ENCODE measurements around the gene MAVS. TPM values are rescaled to one million over a fixed set of nuclear protein-coding genes. Genes with fewer than 3 reads are reported as not detected.

Gene MAVS
- total and polyA plus RNA-seq, 9 of the 15 experiments (the other 6 are each of a cell fraction or from before 2014, with no cell fraction given): 1.6 to 22.0 (median 11.3) TPM

GRCh38 chr20:3909952-3910366 lies 63.3 kb downstream of the MAVS start (continued):
- TF ChIP-seq ZNF717 (CRISPR knock-in tag; IDR thresholded peaks at IDR 0.05): no peak
- TF ChIP-seq ZC3H4 (CRISPR knock-in tag; IDR thresholded peaks at IDR 0.05; ENCODE audit: borderline replicate concordance): no peak
- TF ChIP-seq ZBTB1 (CRISPR knock-in tag; IDR thresholded peaks at IDR 0.05; ENCODE audit: borderline replicate concordance, low read depth): no peak
- TF ChIP-seq KAT2B (IDR thresholded peaks at IDR 0.05; ENCODE audit: low read depth, low read length): no peak
- no peak for TF ChIP-seq NFIX (CRISPR knock-in tag; IDR thresholded peaks at IDR 0.05; ENCODE audit: low read depth)
- no peak for TF ChIP-seq GATAD2A (IDR thresholded peaks at IDR 0.05)
- TF ChIP-seq FOXJ3 (CRISPR knock-in tag; IDR thresholded peaks at IDR 0.05): no peak
- TF ChIP-seq HMG20B (CRISPR knock-in tag; IDR thresholded peaks at IDR 0.05): no peak
- TF ChIP-seq ATF6 (CRISPR knock-in tag; IDR thresholded peaks at IDR 0.05): no peak
- no peak for TF ChIP-seq JUN (IDR thresholded peaks at IDR 0.05; ENCODE audit: borderline replicate concordance, low read depth, low read length)
- no peak for TF ChIP-seq JUN (CRISPR knock-in tag; IDR thresholded peaks at IDR 0.05; ENCODE audit: borderline replicate concordance)
- TF ChIP-seq CAMTA2 (CRISPR knock-in tag; conservative IDR thresholded peaks at IDR 0.05): no peak
- no peak for TF ChIP-seq CREB3 (tag; conservative IDR thresholded peaks at IDR 0.05; ENCODE audit: low read depth)
- no peak for TF ChIP-seq HOMEZ (CRISPR knock-in tag; IDR thresholded peaks at IDR 0.05)
- no peak for TF ChIP-seq ZNF12 (CRISPR knock-in tag; IDR thresholded peaks at IDR 0.05)
- TF ChIP-seq JUND (IDR thresholded peaks at IDR 0.05; ENCODE audit: borderline replicate concordance, low read depth, low read length): no peak
- TF ChIP-seq JUND (tag; IDR thresholded peaks at IDR 0.05; ENCODE audit: borderline replicate concordance, low read depth, low read length): no peak
- no peak for TF ChIP-seq C11orf30 (IDR thresholded peaks at IDR 0.05; ENCODE audit: low read depth)
- no peak for TF ChIP-seq FOXP4 (CRISPR knock-in tag; IDR thresholded peaks at IDR 0.05; ENCODE audit: borderline replicate concordance)
- TF ChIP-seq NRF1 (conservative IDR thresholded peaks at IDR 0.05 in 1 of 2, IDR thresholded peaks at IDR 0.05 in 1 of 2): no peak
- TF ChIP-seq DPF2 (IDR thresholded peaks at IDR 0.05): peak; percentile 94
- TF ChIP-seq, protein P1, sequence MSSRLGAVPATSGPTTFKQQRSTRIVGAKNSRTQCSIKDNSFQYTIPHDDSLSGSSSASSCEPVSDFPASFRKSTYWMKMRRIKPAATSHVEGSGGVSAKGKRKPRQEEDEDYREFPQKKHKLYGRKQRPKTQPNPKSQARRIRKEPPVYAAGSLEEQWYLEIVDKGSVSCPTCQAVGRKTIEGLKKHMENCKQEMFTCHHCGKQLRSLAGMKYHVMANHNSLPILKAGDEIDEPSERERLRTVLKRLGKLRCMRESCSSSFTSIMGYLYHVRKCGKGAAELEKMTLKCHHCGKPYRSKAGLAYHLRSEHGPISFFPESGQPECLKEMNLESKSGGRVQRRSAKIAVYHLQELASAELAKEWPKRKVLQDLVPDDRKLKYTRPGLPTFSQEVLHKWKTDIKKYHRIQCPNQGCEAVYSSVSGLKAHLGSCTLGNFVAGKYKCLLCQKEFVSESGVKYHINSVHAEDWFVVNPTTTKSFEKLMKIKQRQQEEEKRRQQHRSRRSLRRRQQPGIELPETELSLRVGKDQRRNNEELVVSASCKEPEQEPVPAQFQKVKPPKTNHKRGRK (tag; IDR thresholded peaks at IDR 0.05): no peak
